GM19351 (cell line): ENCODE measurements around the gene TCF4.
A peak's percentile ranks its signal among the peaks of the same experiment; 100 is the strongest.

ENCODE experiments used
- ATAC-seq: cut with Tn5 transposase; IDR thresholded peaks from one replicate; pipeline ENCODE4 v1.9.1; 2021; ENCODE audit warnings: mild to moderate bottlenecking, moderate library complexity; ENCODE audit not compliant: unreplicated experiment

The TCF4 gene

DNA sequence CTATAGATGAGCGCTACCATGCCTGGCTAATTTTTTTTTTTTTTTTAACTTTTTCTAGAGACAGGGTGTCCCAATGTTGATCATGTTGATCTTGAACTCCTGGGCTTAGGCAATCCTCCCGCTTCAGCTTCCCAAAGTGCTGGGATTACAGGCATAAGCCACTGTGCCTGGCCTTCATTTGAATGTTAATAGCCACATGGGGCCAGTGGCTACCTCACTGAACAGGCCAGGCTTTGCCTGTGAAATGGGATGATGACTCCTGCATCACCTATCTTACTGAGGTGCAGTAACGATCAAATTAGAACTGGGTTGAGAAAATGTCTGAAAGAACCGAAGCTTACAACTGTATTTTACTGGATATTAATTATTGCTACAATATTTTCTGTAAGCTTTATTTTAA, 278.7 kb downstream of the TCF4 start:
- no peak for ATAC-seq

- peak; percentile 51 for ATAC-seq
Observed at GRCh38 chr18:55307505-55307904, 280.5 kb downstream of the TCF4 start.

DNA sequence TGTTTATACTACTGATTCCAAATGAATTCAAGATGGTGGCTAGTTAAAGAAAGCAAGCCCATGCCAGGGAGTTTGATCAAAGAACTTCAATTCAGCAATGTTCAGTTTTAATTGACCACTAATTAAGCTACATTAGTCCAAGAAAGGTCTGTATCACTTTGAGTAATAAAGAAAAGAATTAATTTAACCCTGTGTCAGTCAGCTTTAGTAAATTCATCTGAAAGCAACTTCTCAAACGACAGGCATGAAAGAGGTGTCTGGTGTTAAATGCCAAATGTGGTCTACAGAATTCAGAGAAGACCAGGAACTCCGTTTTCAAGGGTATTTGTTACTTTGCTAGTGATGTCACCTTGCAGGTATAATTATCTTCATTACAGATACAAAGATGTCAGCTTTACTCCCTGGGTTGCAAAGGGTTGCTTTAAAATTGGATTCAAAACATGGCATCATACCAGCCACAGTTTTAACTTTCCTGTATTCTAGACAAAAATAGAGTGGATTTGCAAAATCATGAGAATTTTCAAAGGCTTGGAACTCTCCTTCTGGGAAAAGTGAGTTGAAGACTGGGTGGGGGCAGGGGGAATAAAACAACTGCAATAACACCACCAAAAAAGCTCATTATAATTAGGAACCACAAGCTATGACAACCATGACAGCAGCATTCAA, 281.5 kb downstream of the TCF4 start:
- no peak for ATAC-seq

- no peak for ATAC-seq
Observed at GRCh38 chr18:55302167-55302833, 285.7 kb downstream of the TCF4 start.

GRCh38 chr18:55301824-55302166, 286.2 kb downstream of the TCF4 start:
- no peak for ATAC-seq

DNA sequence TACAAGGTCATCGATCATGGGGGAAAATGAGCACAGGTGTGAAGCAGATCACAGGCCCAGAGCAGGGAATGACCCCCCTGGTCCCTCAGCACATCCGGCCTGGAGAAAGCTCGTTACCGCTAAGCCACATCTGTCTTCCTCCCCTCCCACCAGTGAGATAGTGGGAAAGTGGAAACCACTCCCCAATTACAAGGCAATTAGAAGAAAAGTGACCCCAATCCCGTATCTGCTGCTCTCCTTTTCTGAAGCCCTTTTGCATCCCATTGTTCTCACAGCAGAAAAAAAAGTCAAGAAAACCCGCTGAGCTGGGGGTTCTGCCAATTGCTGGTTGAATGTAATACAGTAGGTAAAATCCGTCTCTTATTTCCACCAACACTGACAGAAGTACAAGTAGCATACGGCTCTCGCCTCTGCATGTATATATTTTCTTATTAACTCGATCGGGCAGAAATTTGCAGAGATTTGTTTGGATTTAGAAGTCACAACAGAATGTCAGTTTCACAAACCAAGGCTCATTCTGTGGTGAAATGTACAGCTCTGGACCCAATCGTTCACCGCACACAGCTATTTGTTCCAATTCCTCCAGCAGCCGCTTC, 287.0 kb downstream of the TCF4 start:
- ATAC-seq, result no peak

GRCh38 chr18:55300421-55300935, 287.5 kb downstream of the TCF4 start:
- no peak for ATAC-seq

GRCh38 chr18:55296778-55297177, 291.2 kb downstream of the TCF4 start:
- no peak for ATAC-seq

- no peak for ATAC-seq
Observed at GRCh38 chr18:55296115-55296514, 291.9 kb downstream of the TCF4 start.

DNA sequence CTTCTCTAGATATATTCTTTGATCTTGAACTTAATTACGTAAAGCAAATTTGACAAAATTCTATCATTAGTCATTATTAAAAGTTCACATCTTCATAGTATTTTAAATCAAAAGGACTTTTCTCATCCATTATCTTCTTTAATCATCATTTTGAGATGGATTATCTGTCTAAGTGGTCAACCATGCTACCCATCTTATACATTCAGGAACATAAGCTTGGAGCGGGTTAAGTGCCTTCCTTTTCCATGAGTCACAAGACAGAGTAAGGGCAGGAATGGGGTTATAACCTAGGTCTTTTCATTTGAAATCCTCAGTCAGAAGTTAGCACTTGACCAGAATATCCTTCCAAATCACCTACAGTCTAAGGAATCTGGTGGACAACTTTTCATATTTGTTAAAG, 297.1 kb downstream of the TCF4 start:
- ATAC-seq, result no peak

DNA sequence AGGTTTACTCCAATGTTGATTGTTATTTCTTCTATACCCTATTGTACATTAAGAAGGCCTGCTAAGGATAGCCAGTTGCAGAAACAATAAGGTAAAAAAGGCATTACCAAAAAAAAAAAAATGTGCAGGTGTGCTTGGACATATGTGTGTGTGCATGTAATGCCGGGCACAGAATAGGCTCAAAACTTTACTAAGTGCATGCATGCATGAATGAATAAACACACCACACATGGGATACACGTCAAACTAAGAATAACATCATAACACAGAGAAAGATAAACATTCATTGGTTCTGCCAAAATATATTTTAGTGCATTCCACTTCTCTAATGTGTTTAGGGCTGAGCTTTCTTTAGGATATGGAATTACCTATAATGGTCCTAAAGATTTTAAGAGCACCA, 298.2 kb downstream of the TCF4 start:
- peak; percentile 84 for ATAC-seq

GRCh38 chr18:55289048-55289447, 298.9 kb downstream of the TCF4 start:
- ATAC-seq, result no peak

DNA sequence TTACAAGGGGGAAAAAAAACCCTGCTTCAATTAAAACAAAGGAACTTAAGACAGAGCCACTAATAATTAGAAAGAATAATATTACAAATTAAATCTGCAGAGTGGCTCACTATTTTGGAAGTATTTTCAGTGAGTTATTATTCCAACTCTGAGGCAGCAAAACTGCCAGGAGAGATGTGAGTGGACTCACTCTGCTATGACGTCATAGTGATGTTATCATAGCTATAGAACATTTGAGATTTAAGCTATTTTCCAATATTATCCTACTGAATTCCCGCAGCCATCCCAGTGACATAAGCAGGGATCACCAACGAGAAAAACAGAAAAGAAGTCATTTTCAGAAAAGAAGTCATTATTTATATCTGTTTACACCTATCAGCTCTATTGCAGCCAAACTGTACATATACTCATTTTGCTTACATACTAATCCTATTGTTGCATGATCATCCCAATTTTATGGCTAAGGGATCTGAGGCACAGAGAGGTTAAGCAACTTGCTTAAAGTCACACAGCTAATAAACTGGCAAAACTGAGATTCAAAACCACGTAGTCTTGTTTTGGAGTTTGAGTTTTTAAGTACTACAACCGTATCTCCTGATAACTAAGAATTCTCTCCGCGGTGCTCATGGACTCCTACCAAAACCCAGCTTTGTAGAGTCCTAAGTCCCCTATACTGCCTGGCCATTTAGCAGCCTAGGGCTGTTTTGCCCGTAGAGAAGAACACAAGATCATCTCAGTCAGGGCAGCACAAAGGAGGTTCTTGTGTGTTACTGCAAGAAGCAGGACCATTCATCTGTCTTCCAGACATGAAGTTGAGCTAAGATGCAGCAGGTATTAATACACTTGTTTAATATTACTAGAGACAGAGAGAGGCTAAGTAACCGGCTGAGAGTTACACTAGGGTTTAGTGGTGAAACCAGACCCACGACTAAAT, 299.8 kb downstream of the TCF4 start:
- ATAC-seq, result no peak

DNA sequence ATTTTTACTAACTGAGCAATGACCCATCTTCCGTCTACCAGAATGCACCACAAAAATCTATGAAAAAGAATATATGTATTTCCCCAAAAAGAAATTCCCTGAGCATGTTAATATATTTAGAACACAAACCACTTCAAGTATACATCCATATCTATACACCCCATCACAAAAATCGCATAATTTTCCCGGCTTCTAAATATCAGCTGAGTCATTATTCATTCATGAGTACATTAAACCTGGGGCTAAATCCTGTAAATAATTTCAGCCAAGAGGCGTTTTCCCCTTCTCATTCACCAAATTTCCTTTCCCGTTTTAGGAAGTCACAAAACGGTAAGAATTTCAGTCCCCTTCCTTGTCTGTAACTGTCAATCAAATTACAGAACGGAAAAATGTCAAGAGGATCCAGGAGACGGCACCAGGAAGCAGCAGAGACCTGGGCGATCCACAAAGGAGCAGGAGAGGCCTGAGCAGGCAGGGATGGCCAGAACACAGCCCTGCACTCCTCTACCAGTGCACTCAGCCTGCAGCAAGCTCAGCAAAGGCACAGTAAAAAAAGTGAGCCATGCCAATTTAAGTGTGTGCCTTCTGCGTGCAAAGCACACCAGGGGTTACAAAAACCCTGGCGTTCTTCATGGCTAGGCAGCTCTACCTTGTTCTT, 300.7 kb downstream of the TCF4 start:
- ATAC-seq, result no peak

- ATAC-seq, result no peak
Observed at GRCh38 chr18:55286257-55286825, 301.7 kb downstream of the TCF4 start.

DNA sequence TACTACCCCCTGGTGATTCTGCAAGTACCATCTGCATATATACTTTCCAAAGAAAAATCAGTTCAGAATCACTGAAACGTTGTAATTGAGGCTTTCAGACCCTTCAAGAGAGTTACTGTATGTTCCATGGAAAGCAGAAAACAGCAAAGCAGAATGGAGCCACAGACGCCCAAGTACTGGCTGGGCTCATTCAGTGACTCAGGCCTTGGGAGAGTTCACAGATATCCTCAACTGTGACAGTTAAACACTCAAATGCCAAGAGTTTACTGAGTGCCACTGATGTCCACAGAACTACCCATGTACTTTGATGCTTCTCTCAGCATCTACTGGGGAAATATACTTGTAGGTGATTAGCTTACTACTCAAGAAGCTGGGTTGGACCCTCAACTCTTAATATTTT, 303.4 kb downstream of the TCF4 start:
- no peak for ATAC-seq

DNA sequence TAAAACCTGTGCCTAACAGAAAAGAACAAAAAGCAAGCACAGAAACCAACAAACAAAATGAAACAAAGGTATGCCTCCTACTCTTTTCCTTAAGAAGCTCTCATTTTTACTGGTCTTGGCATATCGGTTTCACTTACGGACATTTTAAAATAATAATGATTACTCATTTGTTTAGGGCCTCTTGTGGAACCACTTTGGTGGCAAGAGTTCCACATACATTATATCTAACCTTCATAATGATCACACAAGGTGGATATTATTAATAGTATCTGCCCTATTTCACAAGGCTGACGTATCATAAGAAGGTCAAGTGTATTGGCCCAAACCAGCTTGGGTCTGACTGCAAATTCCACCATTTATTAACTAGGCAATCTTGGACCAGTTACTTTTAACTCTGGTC, 304.7 kb downstream of the TCF4 start:
- peak; percentile 81 for ATAC-seq

DNA sequence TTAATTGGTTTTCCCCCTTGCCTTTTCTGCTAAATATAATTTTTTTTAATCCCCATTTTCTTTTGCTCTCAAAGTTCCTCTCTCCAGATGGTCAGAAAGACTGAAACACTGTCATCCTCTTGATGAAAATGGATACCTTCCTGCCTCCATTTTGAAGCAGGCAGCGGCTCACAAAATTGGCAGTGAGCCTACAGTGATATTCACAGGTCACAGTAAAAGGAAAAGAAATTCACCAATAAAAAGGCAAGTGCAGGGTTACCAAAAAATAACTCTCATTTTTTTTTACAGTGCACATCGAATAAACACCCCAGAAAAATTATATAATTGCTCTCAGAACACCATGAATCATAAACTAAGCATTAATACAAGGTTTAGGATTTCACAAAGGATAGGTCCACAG, 307.5 kb downstream of the TCF4 start:
- ATAC-seq, result no peak

DNA sequence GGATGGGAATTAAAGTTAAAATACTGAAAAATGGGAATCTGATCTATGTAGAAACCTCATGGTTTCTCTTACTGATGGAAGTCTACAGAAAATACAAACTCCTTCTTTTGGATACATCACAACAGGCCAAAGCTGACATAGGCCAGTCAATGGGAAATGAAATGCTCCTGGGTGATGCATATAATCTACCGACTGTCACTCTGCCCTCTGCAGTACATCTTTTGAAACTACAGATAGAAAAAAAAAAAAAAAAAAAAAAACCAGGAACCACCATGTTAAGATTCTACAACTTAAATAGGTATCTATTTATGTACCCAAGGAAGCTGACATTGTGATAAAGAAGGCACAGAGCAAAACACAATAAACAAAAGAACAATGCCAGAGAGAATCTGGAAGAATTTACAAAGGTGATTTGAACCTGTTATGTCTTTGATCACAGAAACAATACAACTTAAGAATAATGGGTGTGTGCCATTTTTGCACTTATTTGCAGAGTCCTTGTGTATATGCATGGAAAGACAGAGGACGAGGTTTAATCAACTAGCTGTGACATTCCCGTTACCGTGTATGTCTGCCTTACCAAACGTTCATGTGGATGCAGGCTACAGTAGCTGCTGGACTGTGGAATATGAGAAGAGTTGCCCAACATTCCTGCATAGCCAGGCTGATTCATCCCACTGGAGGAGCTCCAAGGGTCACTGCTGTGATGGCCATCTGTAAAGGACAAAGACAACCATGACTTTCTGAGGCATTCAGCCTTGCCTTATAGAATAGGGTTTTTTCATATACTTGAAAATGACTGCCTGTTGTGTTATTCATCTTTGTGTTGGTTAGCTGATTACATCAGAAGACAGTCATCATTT, 312.7 kb downstream of the TCF4 start:
- ATAC-seq, result no peak
